H54 (cell line): ENCODE data around the gene ACYP2.
A peak's percentile ranks its signal among the peaks of the same experiment; 100 is the strongest.

Experiments used
- DNase-seq: peaks from one replicate; pipeline ENCODE4 v3.0.0; 2011; ENCODE audit warnings: low spot score, mixed read lengths; ENCODE audit not compliant: insufficient read length
- FAIRE-seq: peaks from 3 replicates; lab custom pipeline; 2011; peaks lifted over from hg19 to GRCh38; lab: Jason Lieb, UNC
- POLR2A ChIP-seq: IDR thresholded peaks from 2 replicates; pipeline ENCODE4 v1.6.1; 2011; ENCODE audit warnings: low read depth, mild to moderate bottlenecking, low read length

Gene ACYP2

GRCh38 chr2:54149638-54150441 lies 34.4 kb downstream of the ACYP2 start:
- TF ChIP-seq POLR2A = no peak
- FAIRE-seq = no peak
- DNase-seq = no peak

- FAIRE-seq = no peak
- TF ChIP-seq POLR2A = no peak
- DNase-seq = no peak
These were observed 42.9 kb downstream of the ACYP2 start for GRCh38 chr2:54158311-54158710.

- no peak for TF ChIP-seq POLR2A
- no peak for DNase-seq
- FAIRE-seq = no peak
These were observed 46.4 kb downstream of the ACYP2 start for GRCh38 chr2:54161660-54162424.

- DNase-seq (no peak), FAIRE-seq (no peak)
- TF ChIP-seq POLR2A = no peak
These were observed 48.7 kb downstream of the ACYP2 start for GRCh38 chr2:54164106-54164505.

GRCh38 chr2:54166121-54166773 lies 50.8 kb downstream of the ACYP2 start:
- no peak for TF ChIP-seq POLR2A
- FAIRE-seq = no peak
- no peak for DNase-seq

- FAIRE-seq = no peak
- DNase-seq = peak; percentile 5
- no peak for TF ChIP-seq POLR2A
These were observed 61.2 kb downstream of the ACYP2 start for GRCh38 chr2:54176577-54176976.

- no peak for FAIRE-seq
These were observed 67.9 kb downstream of the ACYP2 start for GRCh38 chr2:54183281-54183680.

GRCh38 chr2:54183972-54184371 lies 68.6 kb downstream of the ACYP2 start:
- FAIRE-seq (no peak), DNase-seq (no peak)
- TF ChIP-seq POLR2A = no peak

More at GRCh38 chr2:54183281-54183680, 67.9 kb downstream of the ACYP2 start:
- TF ChIP-seq POLR2A = no peak
- no peak for DNase-seq

GRCh38 chr2:54185105-54185504 lies 69.7 kb downstream of the ACYP2 start:
- DNase-seq (no peak), FAIRE-seq (no peak)
- no peak for TF ChIP-seq POLR2A

GRCh38 chr2:54187331-54187730 lies 71.9 kb downstream of the ACYP2 start:
- TF ChIP-seq POLR2A = no peak
- no peak for DNase-seq
- FAIRE-seq = no peak

- FAIRE-seq = no peak
- no peak for TF ChIP-seq POLR2A
These were observed 74.1 kb downstream of the ACYP2 start for GRCh38 chr2:54189539-54189938.

GRCh38 chr2:54191361-54192135 lies 76.1 kb downstream of the ACYP2 start:
- no peak for FAIRE-seq
- no peak for TF ChIP-seq POLR2A

More at GRCh38 chr2:54189539-54189938, 74.1 kb downstream of the ACYP2 start:
- no peak for DNase-seq

More at GRCh38 chr2:54191361-54192135, 76.1 kb downstream of the ACYP2 start:
- DNase-seq = no peak
